ENCODE measurements around the gene PLCD3. TPM values are rescaled to one million over a fixed set of nuclear protein-coding genes. Genes with fewer than 3 reads are reported as not detected.
A peak's percentile ranks its signal among the peaks of the same experiment; 100 is the strongest.

The PLCD3 gene
- total and polyA plus RNA-seq, 2 of the 13 experiments (the other 11 are each of a cell fraction or from before 2014, with no cell fraction given): 11.3 to 39.1 TPM

- peak; percentile 79 for TF ChIP-seq ZNF280B (CRISPR knock-in tag; IDR thresholded peaks at IDR 0.05; ENCODE audit: borderline replicate concordance)
- TF ChIP-seq MTA1 (CRISPR knock-in tag; IDR thresholded peaks at IDR 0.05; ENCODE audit: borderline replicate concordance): peak; percentile 86
- TF ChIP-seq ZNF468 (CRISPR knock-in tag; IDR thresholded peaks at IDR 0.05): no peak
- peak; percentile 75; the same call in 1 of the 2 replicates for TF ChIP-seq NRL (CRISPR knock-in tag; IDR thresholded peaks at IDR 0.05; ENCODE audit: borderline replicate concordance)
- peak; percentile 84 for TF ChIP-seq ZNF687 (CRISPR knock-in tag; IDR thresholded peaks at IDR 0.05)
- peak; percentile 32; the same call in 1 of the 2 replicates for TF ChIP-seq GFI1 (CRISPR knock-in tag; IDR thresholded peaks at IDR 0.05; ENCODE audit: borderline replicate concordance)
- TF ChIP-seq ZNF782 (CRISPR knock-in tag; IDR thresholded peaks at IDR 0.05; ENCODE audit: borderline replicate concordance): peak; percentile 89; the same call in 1 of the 2 replicates
- TF ChIP-seq GATA4 (IDR thresholded peaks at IDR 0.05; ENCODE audit: borderline replicate concordance, low read depth): 0 out of 2 replicates have a peak, but pooled peaks have one; percentile 13
- no peak for TF ChIP-seq CCAR2 (optimal IDR thresholded peaks at IDR 0.05; ENCODE audit: low read depth, low read length)
- peak; percentile 71; the same call in 1 of the 2 replicates for TF ChIP-seq KLF13 (CRISPR knock-in tag; IDR thresholded peaks at IDR 0.05)
- no peak for TF ChIP-seq CAMTA2 (CRISPR knock-in tag; IDR thresholded peaks at IDR 0.05; ENCODE audit: borderline replicate concordance)
- TF ChIP-seq ZBTB7A (CRISPR knock-in tag; IDR thresholded peaks at IDR 0.05): peak; percentile 70
- no peak for TF ChIP-seq RERE (CRISPR knock-in tag; IDR thresholded peaks at IDR 0.05; ENCODE audit: low read depth)
- peak; percentile 67; the same call in 1 of the 2 replicates for TF ChIP-seq TAF1 (CRISPR knock-in tag; IDR thresholded peaks at IDR 0.05)
- no peak for TF ChIP-seq SMAD9 (CRISPR knock-in tag; IDR thresholded peaks at IDR 0.05)
Measured at GRCh38 chr17:45132572-45133463, 503 bp upstream of the PLCD3 start (continued).
